Karpas-422 (cell line): ENCODE measurements around the gene BCL11B. TPM values are rescaled to one million over a fixed set of nuclear protein-coding genes. Genes with fewer than 3 reads are reported as not detected.

ENCODE experiments used
- DNase-seq: peaks from one replicate; pipeline ENCODE4 v3.0.0-alpha.2; 2015
- H2AFZ ChIP-seq: fragments of 200-600 bp; sonication (generic); 2 replicates; pipeline ENCODE4 v1.6.1; 2014; ENCODE audit warnings: antibody characterized with exemption, low read length, mixed read lengths
- H3K27ac ChIP-seq: fragments of 200-600 bp; sonication (generic); 2 replicates; pipeline ENCODE4 v1.5.1; 2014; ENCODE audit warnings: mild to moderate bottlenecking, low read length, moderate library complexity
- H3K27me3 ChIP-seq: fragments of 200-600 bp; sonication (generic); 2 replicates; pipeline ENCODE4 v1.6.1; 2014; ENCODE audit warnings: low read length, mixed read lengths
- H3K36me3 ChIP-seq: fragments of 200-600 bp; sonication (generic); 2 replicates; pipeline ENCODE4 v1.6.1; 2014; ENCODE audit warnings: low read length, mixed read lengths; ENCODE audit not compliant: insufficient read depth
- H3K4me1 ChIP-seq: fragments of 200-600 bp; sonication (generic); 2 replicates; pipeline ENCODE4 v1.6.1; 2014; ENCODE audit warnings: mild to moderate bottlenecking, low read length, mixed read lengths
- H3K4me2 ChIP-seq: fragments of 200-600 bp; sonication (generic); 2 replicates; pipeline ENCODE4 v1.6.1; 2014; ENCODE audit warnings: low read length, low read depth, mild to moderate bottlenecking; ENCODE audit not compliant: poor library complexity, severe bottlenecking
- H3K4me3 ChIP-seq: fragments of 200-600 bp; sonication (generic); 2 replicates; pipeline ENCODE4 v1.5.1; 2014; ENCODE audit warnings: mild to moderate bottlenecking, antibody characterized with exemption, low read length, mixed read lengths
- H3K79me2 ChIP-seq: fragments of 200-600 bp; sonication (generic); 2 replicates; pipeline ENCODE4 v1.6.1; 2014; ENCODE audit warnings: mild to moderate bottlenecking, low read length, mixed read lengths
- H3K9ac ChIP-seq: fragments of 200-600 bp; sonication (generic); 2 replicates; pipeline ENCODE4 v1.6.0; 2014; ENCODE audit warnings: low read length
- H3K9me2 ChIP-seq: fragments of 200-600 bp; sonication (generic), shearing (Covaris generic); replicated peaks from 2 replicates; pipeline ENCODE4 v1.6.0; 2014; ENCODE audit warnings: mild to moderate bottlenecking, low read length, moderate library complexity; ENCODE audit not compliant: insufficient read depth
- H3K9me3 ChIP-seq: fragments of 300-700, 200-600 bp; sonication (generic); 2 replicates; pipeline ENCODE4 v1.6.1; 2014; ENCODE audit warnings: low read length, mixed read lengths
- H4K20me1 ChIP-seq: fragments of 200-600 bp; sonication (generic); 2 replicates; pipeline ENCODE4 v1.6.1; 2014; ENCODE audit warnings: mild to moderate bottlenecking, antibody characterized with exemption, low read length, low read depth; ENCODE audit not compliant: insufficient read depth
- total RNA-seq: library from RNA; depleted of rRNA; stranded (reverse); fragments of >200 nt; shearing (Covaris generic); gene quantifications from 2 replicates; pipeline ENCODE4 v1.2.3, GENCODE V29; 2014; ENCODE audit warnings: low replicate concordance

BCL11B gene
- total RNA-seq, 1 experiment from 2014 or later = not detected

DNA sequence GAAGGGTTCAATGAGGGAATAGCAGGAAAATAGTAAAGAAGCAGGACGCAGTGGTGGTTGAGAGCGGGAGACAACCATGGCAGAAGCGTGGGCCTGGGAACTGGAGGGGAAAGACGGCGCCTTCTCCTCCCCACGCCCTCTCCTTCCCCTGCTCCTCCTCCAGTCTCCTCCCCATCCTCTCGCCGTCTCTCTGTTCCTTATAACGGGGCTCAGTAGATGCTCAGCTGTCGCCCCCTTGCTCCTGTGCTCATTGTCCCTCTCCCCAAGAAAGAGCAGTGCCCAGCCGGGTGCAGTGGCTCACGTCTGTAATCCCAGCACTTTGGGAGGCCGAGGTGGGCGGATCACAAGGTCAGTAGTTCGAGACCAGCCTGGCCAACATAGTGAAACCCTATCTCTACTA lies 142.0 kb downstream of the BCL11B start:
- H3K27me3 ChIP-seq = no peaks in the 10 kb centered on the region

DNA sequence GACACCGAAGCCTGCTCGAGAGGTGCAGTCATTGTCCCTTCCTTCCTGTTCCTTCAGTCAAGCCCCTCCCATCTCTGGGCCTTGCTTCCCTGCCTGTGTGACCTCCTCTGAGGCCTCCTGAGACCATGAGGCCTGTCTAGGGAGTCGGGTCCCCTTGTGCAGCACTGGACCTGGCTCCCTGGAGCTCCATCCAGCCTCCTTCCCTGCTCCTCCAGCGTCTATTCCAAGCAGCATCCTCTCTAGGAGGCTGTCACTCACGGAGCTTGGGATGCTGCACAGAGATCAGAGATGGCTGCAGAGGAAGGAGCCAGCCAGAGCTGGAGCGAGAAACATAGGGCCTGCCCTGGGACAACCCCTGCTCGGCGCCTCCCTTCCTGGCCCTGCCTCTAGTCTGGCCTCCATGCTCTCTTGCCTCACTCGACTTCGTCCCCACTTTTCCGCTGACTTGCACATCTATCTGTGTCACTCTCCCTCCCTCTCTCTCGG lies 142.7 kb downstream of the BCL11B start:
- Histone ChIP-seq H3K4me2 (no peak overlapping the region), H3K9me3 (no peaks in the 10 kb centered on the region), H3K79me2 (no peaks in the 10 kb centered on the region), H4K20me1 (no peaks in the 10 kb centered on the region), H3K9ac (no peak overlapping the region), H3K27me3 (no peaks in the 10 kb centered on the region), H3K9me2 (no peaks in the 10 kb centered on the region), H3K4me3 (no peak overlapping the region), H2AFZ (no peak overlapping the region), H3K4me1 (no peaks in the 10 kb centered on the region), H3K36me3 (no peaks in the 10 kb centered on the region), H3K27ac (no peak overlapping the region)
- DNase-seq = no peak

More for the DNA sequence above, 142.0 kb downstream of the BCL11B start:
- Histone ChIP-seq H2AFZ (no peak overlapping the region), H3K4me3 (no peak overlapping the region), H3K9me3 (no peaks in the 10 kb centered on the region), H3K27ac (no peak overlapping the region), H3K9me2 (no peaks in the 10 kb centered on the region), H3K4me1 (no peaks in the 10 kb centered on the region), H3K4me2 (no peak overlapping the region), H3K9ac (no peak overlapping the region), H3K36me3 (no peaks in the 10 kb centered on the region), H3K79me2 (no peaks in the 10 kb centered on the region), H4K20me1 (no peaks in the 10 kb centered on the region)
- DNase-seq = no peak

DNA sequence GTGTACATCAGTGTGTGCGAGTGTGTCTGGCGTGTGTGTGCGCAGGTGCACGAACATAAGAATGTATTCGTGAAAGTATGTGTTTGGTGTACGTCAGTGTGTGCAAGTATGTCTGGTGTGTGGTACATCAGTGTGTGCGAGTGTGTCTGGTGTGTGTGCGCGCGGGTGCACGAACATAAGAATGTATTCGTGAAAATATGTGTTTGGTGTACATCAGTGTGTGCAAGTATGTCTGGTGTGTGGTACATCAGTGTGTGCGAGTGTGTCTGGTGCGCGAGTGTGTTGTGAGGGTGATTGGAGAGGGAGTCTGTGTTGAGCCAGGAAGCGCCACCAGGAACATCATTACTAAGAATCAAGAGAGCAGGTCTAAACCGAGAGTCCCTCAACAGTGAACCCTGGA lies 143.8 kb downstream of the BCL11B start:
- no peaks in the 10 kb centered on the region for H3K79me2 ChIP-seq
- no peaks in the 10 kb centered on the region for H4K20me1 ChIP-seq
- no peak overlapping the region for H3K4me2 ChIP-seq
- H3K27ac ChIP-seq = no peak overlapping the region
- H3K4me1 ChIP-seq = no peaks in the 10 kb centered on the region
- H2AFZ ChIP-seq = no peak overlapping the region
- H3K4me3 ChIP-seq = no peak overlapping the region
- peaks cover 1% of the 10 kb centered on the region; the same call in 1 of the 2 replicates for H3K9me3 ChIP-seq
- no peak for DNase-seq
- no peaks in the 10 kb centered on the region for H3K27me3 ChIP-seq
- H3K36me3 ChIP-seq = no peaks in the 10 kb centered on the region
- H3K9ac ChIP-seq = no peak overlapping the region
- no peaks in the 10 kb centered on the region for H3K9me2 ChIP-seq

DNA sequence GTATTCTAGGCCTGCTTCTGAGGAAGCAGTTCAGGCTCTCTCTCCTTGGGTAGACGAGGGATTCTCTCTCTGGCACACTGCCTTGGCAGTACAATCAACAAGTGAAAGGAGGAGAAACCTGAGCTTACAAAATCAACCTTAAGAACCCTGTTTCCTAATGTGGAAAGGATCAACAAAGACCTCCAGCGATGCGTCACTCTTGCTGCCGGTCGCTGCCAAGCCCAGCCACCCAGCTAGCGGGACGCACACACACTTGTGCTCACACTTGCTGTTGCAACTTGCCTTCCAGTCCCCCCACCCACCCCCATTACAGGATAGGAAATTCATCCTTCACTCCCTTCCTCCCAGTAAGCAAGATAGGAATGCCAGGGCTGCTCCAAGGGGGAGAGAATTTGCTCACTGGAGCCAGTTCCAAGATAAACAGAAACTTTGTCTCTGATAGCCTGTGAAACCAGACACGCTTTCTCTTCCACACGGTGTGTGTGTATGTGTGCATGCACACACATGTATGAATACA lies 144.3 kb downstream of the BCL11B start:
- Histone ChIP-seq H2AFZ (no peak overlapping the region), H3K27ac (no peak overlapping the region), H3K9me3 (peaks cover 3% of the 10 kb centered on the region; the same call in 1 of the 2 replicates), H3K36me3 (no peaks in the 10 kb centered on the region), H3K9me2 (no peaks in the 10 kb centered on the region), H3K9ac (no peak overlapping the region), H3K79me2 (no peaks in the 10 kb centered on the region), H3K4me1 (no peaks in the 10 kb centered on the region), H3K4me3 (no peak overlapping the region), H3K27me3 (no peaks in the 10 kb centered on the region), H4K20me1 (no peaks in the 10 kb centered on the region), H3K4me2 (no peak overlapping the region)
- no peak for DNase-seq

DNA sequence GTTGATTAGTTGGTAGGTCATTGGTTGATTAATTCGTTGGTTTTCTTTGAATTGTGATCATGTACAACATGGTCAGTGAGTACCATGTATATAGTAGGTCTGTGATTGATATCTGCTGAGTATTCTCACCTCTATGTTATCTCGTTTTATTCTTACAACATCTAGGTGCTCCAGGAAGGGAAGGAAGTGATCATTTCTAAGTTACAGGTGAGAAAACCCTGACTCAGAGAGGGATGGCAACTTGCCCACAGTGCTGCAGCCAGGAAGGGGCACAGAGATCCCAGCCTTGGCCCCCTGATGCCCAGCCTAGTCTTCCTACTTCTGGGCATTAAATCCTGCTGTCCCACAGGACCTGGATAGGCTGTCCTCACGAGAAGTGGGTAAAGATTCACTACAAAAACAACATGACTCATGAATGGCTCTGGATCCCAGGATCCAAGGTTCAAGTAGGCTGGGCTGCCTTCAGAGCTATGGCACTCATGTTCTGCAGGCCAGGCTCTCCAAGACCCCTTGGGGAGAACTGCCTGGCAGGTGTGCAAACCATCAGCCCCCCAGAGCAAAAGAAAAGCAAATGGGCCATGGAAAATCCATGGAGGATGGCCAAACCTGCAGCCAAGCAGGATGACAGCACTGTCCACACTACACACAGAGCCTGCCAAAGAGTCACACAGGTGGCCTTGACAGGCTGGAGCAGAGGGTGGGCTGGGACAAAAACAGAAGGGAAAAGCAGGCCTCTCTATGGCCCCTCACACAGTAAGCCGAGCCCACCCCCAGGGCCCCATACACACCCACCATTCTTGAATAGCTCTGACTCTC lies 146.2 kb downstream of the BCL11B start:
- no peaks in the 10 kb centered on the region for H3K4me1 ChIP-seq
- no peak overlapping the region for H3K9ac ChIP-seq
- H3K36me3 ChIP-seq = no peaks in the 10 kb centered on the region
- no peak overlapping the region for H3K27ac ChIP-seq
- H3K9me2 ChIP-seq = no peaks in the 10 kb centered on the region
- no peak for DNase-seq
- H3K4me3 ChIP-seq = no peak overlapping the region
- peaks cover 3% of the 10 kb centered on the region; the same call in 1 of the 2 replicates for H3K9me3 ChIP-seq
- no peaks in the 10 kb centered on the region for H3K27me3 ChIP-seq
- no peaks in the 10 kb centered on the region for H3K79me2 ChIP-seq
- H3K4me2 ChIP-seq = no peak overlapping the region
- no peak overlapping the region for H2AFZ ChIP-seq
- H4K20me1 ChIP-seq = no peaks in the 10 kb centered on the region

DNA sequence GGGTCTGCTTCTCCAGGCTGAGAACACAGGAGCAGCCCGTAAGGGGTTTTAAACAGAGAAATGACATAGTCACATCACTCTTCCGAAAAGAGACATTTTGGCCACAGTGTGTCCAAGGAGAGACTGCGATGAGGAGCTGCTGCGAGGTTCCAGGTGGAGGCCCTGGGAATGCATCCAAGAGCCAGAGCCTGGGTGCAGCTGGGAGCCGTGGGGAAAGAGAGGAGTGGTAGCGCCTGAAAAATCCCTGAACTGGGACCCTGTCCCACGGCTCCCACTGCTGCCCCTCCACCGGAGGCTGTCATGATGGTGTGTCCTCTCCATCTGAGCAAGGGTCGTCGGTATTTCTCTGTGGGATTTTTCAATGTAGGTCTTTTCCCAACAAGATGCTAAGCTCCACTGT lies 146.9 kb downstream of the BCL11B start:
- H3K36me3 ChIP-seq = no peaks in the 10 kb centered on the region
- H3K4me1 ChIP-seq = no peaks in the 10 kb centered on the region
- H3K79me2 ChIP-seq = no peaks in the 10 kb centered on the region
- H3K9me2 ChIP-seq = no peaks in the 10 kb centered on the region
- no peaks in the 10 kb centered on the region for H4K20me1 ChIP-seq
- H3K9ac ChIP-seq = no peak overlapping the region
- H3K27ac ChIP-seq = no peak overlapping the region
- no peaks in the 10 kb centered on the region for H3K27me3 ChIP-seq
- no peak for DNase-seq
- H2AFZ ChIP-seq = no peak overlapping the region
- no peak overlapping the region for H3K4me3 ChIP-seq
- H3K4me2 ChIP-seq = no peak overlapping the region
- H3K9me3 ChIP-seq = peaks cover 3% of the 10 kb centered on the region; the same call in 1 of the 2 replicates

DNA sequence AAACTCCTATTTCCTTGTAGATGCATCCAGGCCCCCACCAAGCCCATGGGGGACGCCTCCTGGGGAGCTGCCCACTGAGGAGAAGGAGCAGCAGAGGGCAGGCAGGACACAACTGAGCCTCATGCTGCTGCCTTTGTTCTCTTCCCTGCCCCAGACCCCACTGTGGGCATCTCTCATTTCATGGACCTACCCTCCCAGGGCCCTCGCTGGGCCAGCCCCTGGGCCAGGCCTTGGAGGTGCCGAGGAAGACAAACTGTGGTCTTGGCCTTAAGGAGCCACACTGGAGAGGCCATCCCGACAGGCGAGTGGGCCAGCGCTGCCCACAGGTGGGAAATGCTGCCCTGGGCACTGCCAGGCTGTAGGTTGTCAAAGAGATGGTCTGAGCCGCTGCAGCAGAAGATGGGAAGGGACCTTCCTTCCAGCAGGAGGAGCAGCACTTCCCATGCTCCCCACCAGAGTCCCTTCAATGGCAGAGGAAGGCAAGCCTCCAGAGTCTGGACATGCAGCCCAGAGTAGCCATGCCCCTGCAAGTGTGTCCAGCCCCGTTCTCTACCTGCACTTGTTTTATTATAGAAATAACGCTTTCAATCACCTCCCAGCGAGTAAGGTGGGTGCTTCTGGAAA lies 147.4 kb downstream of the BCL11B start:
- H3K9me3 ChIP-seq = peaks cover 3% of the 10 kb centered on the region; the same call in 1 of the 2 replicates
- H3K27ac ChIP-seq = no peak overlapping the region
- no peak overlapping the region for H3K4me3 ChIP-seq
- no peaks in the 10 kb centered on the region for H3K9me2 ChIP-seq
- no peak overlapping the region for H3K9ac ChIP-seq
- no peaks in the 10 kb centered on the region for H3K79me2 ChIP-seq
- H3K27me3 ChIP-seq = no peaks in the 10 kb centered on the region
- no peaks in the 10 kb centered on the region for H3K4me1 ChIP-seq
- H3K4me2 ChIP-seq = no peak overlapping the region
- H3K36me3 ChIP-seq = no peaks in the 10 kb centered on the region
- no peak for DNase-seq
- H4K20me1 ChIP-seq = no peaks in the 10 kb centered on the region
- no peak overlapping the region for H2AFZ ChIP-seq

DNA sequence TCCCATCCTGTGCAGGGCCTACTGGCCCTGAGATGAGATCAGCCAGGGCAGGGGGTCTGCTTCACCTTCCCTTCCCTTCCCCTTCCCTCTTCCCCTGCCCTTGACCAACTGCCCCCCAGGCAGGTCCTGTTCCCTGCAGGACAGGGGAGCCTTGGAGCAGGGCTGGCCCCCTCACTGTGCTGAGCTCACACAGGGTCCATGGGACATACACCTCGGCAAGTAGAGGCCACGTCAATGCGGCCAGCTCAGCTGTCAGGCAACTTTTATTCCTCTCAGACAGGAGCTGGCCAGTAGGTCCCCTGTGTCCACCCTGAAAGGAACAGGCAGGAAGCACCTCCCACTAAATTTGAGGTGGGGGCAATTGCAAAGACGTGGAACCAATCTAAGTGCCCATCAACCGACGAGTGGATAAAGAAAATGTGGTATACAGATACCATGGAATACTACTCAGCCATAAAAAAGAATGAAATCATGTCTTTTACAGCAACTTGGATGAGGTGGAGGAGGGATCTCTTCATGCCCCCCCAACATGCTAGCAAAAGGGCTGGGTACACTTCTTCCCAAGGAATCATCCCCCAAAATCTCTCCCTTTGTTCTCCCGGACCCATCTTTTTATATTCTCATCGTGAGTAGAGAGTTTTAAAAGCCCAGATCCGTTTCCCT lies 148.7 kb downstream of the BCL11B start:
- no peak for DNase-seq
- H3K27me3 ChIP-seq = no peaks in the 10 kb centered on the region
- no peaks in the 10 kb centered on the region for H3K36me3 ChIP-seq
- no peak overlapping the region for H3K27ac ChIP-seq
- H3K4me2 ChIP-seq = no peak overlapping the region
- H3K9ac ChIP-seq = no peak overlapping the region
- H3K79me2 ChIP-seq = no peaks in the 10 kb centered on the region
- no peak overlapping the region for H3K4me3 ChIP-seq
- H3K9me3 ChIP-seq = peaks cover 3% of the 10 kb centered on the region; the same call in 1 of the 2 replicates
- no peaks in the 10 kb centered on the region for H4K20me1 ChIP-seq
- no peaks in the 10 kb centered on the region for H3K4me1 ChIP-seq
- H3K9me2 ChIP-seq = no peaks in the 10 kb centered on the region
- H2AFZ ChIP-seq = no peak overlapping the region
